WTC11 (cell line): ENCODE results near the gene PSD2.

Experiments used
- ATF2 ChIP-seq: sonication (generic); formaldehyde crosslinking; IDR thresholded peaks from 2 replicates; pipeline ENCODE4 v1.8.1; 2022; ENCODE audit warnings: low read depth, missing genetic modification reagents, borderline replicate concordance
- CBFB ChIP-seq: sonication (generic); formaldehyde crosslinking; IDR thresholded peaks from 2 replicates; pipeline ENCODE4 v1.8.1; 2022; ENCODE audit warnings: mild to moderate bottlenecking, low read depth, missing genetic modification reagents
- CREB1 ChIP-seq: sonication (generic); formaldehyde crosslinking; IDR thresholded peaks from 2 replicates; pipeline ENCODE4 v1.8.0; 2023; ENCODE audit warnings: mild to moderate bottlenecking, missing genetic modification reagents
- CTCF ChIP-seq: fragments of 200-600 bp; IDR thresholded peaks from 2 replicates; pipeline ENCODE4 v1.8.0; 2022; ENCODE audit warnings: antibody characterized with exemption
- FOXJ3 ChIP-seq: sonication (generic); formaldehyde crosslinking; IDR thresholded peaks from 2 replicates; pipeline ENCODE4 v1.9.0; 2021; ENCODE audit warnings: missing genetic modification reagents, mild to moderate bottlenecking, borderline replicate concordance
- FOXK1 ChIP-seq: sonication (generic); formaldehyde crosslinking; IDR thresholded peaks from 2 replicates; pipeline ENCODE4 v1.8.0; 2022; ENCODE audit warnings: mild to moderate bottlenecking, moderate library complexity, missing genetic modification reagents
- IRF2 ChIP-seq: sonication (generic); formaldehyde crosslinking; IDR thresholded peaks from 2 replicates; pipeline ENCODE4 v1.8.0; 2022; ENCODE audit warnings: low read depth, missing genetic modification reagents, borderline replicate concordance
- PRDM15 ChIP-seq: sonication (generic); formaldehyde crosslinking; IDR thresholded peaks from 2 replicates; pipeline ENCODE4 v1.8.0; 2022; ENCODE audit warnings: missing genetic modification reagents
- ZNF121 ChIP-seq: sonication (generic); formaldehyde crosslinking; IDR thresholded peaks from 2 replicates; pipeline ENCODE4 v1.8.0; 2023; ENCODE audit warnings: missing genetic modification reagents
- ZNF138 ChIP-seq: sonication (generic); formaldehyde crosslinking; conservative IDR thresholded peaks from 2 replicates; pipeline ENCODE4 v1.8.1; 2022; ENCODE audit warnings: mild to moderate bottlenecking, moderate library complexity, missing genetic modification reagents
- ZNF232 ChIP-seq: sonication (generic); formaldehyde crosslinking; IDR thresholded peaks from 2 replicates; pipeline ENCODE4 v1.8.0; 2022; ENCODE audit warnings: mild to moderate bottlenecking, missing genetic modification reagents
- ZNF263 ChIP-seq: sonication (generic); formaldehyde crosslinking; IDR thresholded peaks from 2 replicates; pipeline ENCODE4 v1.8.1; 2022; ENCODE audit warnings: low read depth, mild to moderate bottlenecking, moderate library complexity, missing genetic modification reagents

GRCh38 chr5:139861021-139861888 is 65.6 kb downstream of the PSD2 start:
- TF ChIP-seq ATF2 (no peak), CTCF (no peak), CREB1 (no peak), ZNF232 (CRISPR knock-in tag) (no peak), FOXJ3 (no peak), PRDM15 (CRISPR knock-in tag) (no peak), FOXK1 (CRISPR knock-in tag) (no peak), ZNF263 (CRISPR knock-in tag) (no peak), ZNF121 (no peak), CBFB (CRISPR knock-in tag) (no peak), ZNF138 (CRISPR knock-in tag) (no peak), IRF2 (CRISPR knock-in tag) (no peak)
